ENCODE data around the gene PFDN4.

Gene PFDN4

DNA sequence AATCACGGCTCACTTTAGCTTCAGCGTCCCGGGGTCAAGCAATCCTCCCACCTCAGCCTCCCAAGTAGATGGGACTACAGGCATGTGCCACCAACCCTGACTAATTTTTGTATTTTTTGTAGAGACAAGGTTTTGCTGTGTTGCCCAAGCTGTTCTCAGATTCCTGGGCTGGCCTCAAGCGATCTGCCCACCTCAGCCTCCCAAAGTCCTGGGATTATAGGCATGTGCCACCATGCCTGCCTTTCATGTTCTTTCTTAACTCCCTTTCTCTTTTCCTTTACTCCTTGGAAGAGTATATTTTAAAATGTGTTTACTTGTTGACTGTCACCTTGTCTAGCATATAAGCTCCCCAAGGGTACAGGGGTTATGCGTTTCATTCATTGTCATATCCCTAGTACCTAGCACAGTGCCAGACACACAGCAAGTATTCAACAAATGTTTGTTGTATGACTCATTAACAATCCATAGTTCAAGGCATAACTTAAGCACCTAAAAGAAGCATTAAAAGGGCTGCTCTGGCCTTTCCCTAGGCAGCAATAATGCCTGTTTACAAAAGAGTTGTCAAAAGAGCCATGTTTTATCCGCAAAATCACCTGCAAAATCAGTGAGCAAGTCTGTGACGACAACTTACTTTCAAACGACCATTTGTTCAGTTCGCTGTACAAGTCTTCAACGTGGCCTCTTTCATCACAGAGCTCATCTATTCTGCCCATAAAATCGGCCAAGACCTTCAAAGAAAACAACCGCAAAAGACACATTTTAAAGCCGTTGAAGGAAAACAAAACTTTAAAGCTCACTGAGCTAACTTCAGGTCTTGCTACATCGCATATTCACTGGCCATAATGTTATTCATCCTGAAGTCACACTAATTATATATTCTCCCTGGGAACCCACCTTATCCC lies 38.7 kb upstream of the PFDN4 start:
- H3K79me1 ChIP-seq (ENCODE audit: low read length) = no peaks in the 10 kb centered on the region

GRCh38 chr20:54170026-54170471 lies 37.8 kb upstream of the PFDN4 start:
- no peak overlapping the region for H2BK12ac ChIP-seq (ENCODE audit: low read length)
- H3K9ac ChIP-seq (ENCODE audit: low read length) = no peak overlapping the region
- H2AFZ ChIP-seq (ENCODE audit: insufficient read depth, low read length, poor library complexity) = no peak overlapping the region
- no peak overlapping the region for H3K23ac ChIP-seq (ENCODE audit: low read length)
- no peak overlapping the region for H4K8ac ChIP-seq (ENCODE audit: low read depth, low read length)
- no peaks in the 10 kb centered on the region for H3K79me1 ChIP-seq (ENCODE audit: low read length)
- no peak overlapping the region for H3K27ac ChIP-seq (ENCODE audit: low read depth, low read length)
- WGBS (ENCODE audit: extremely low coverage, insufficient coverage, insufficient read length) = no CpG with 5 or more reads among the region's 4 CpGs
- H3K27me3 ChIP-seq (ENCODE audit: insufficient read depth, low read length) = peaks cover 33% of the 10 kb centered on the region
- H2AK5ac ChIP-seq (ENCODE audit: low read length) = no peak overlapping the region
- H3K4me1 ChIP-seq (ENCODE audit: control insufficient read depth in 1 of 2, insufficient read depth in 2 of 2, low read length in 2 of 2) = peaks cover 17 to 22% of the 10 kb centered on the region in 2 experiments
- no peak overlapping the region for H2BK5ac ChIP-seq (ENCODE audit: low read depth, low read length, poor library complexity)
- H3K14ac ChIP-seq (ENCODE audit: low read length) = no peak overlapping the region
- peaks cover 4% of the 10 kb centered on the region for H3K9me3 ChIP-seq (ENCODE audit: insufficient read depth, low read depth, low read length)
- H3K79me2 ChIP-seq (ENCODE audit: control insufficient read depth, insufficient read depth, low read length, poor library complexity) = no peaks in the 10 kb centered on the region
- H3K18ac ChIP-seq (ENCODE audit: low read length) = no peak overlapping the region
- no peak overlapping the region for H4K12ac ChIP-seq (ENCODE audit: low read depth, low read length)
- peaks cover 0 to under 1% of the 10 kb centered on the region in 2 experiments for H3K36me3 ChIP-seq (ENCODE audit: control insufficient read depth in 1 of 2, insufficient read depth in 2 of 2, low read length in 2 of 2)
- H2BK120ac ChIP-seq (ENCODE audit: insufficient read depth, low read length, poor library complexity) = no peak overlapping the region
- DNase-seq = no peak
- H4K91ac ChIP-seq (ENCODE audit: low read depth, low read length) = no peak overlapping the region
- no peak overlapping the region for H3K4me2 ChIP-seq (ENCODE audit: low read length)
- H3K4ac ChIP-seq (ENCODE audit: low read depth, low read length) = no peak overlapping the region
- no peak overlapping the region for H3K4me3 ChIP-seq (ENCODE audit: low read depth, low read length)

More for the DNA sequence above, 38.7 kb upstream of the PFDN4 start:
- no peak overlapping the region for H2BK120ac ChIP-seq (ENCODE audit: insufficient read depth, low read length, poor library complexity)
- H3K4ac ChIP-seq (ENCODE audit: low read depth, low read length) = no peak overlapping the region
- DNase-seq = peak; percentile 2 to 63
- H3K4me3 ChIP-seq (ENCODE audit: low read depth, low read length) = no peak overlapping the region
- no peak overlapping the region for H2AFZ ChIP-seq (ENCODE audit: insufficient read depth, low read length, poor library complexity)
- H3K4me1 ChIP-seq (ENCODE audit: control insufficient read depth in 1 of 2, insufficient read depth in 2 of 2, low read length in 2 of 2) = peaks cover 14 to 19% of the 10 kb centered on the region in 2 experiments
- no peak overlapping the region for H4K91ac ChIP-seq (ENCODE audit: low read depth, low read length)
- no peak overlapping the region for H4K12ac ChIP-seq (ENCODE audit: low read depth, low read length)
- H2AK5ac ChIP-seq (ENCODE audit: low read length) = no peak overlapping the region
- no peak overlapping the region for H3K18ac ChIP-seq (ENCODE audit: low read length)
- no peak overlapping the region for H2BK12ac ChIP-seq (ENCODE audit: low read length)
- no CpG with 5 or more reads among the region's 14 CpGs for WGBS (ENCODE audit: extremely low coverage, insufficient coverage, insufficient read length)
- peaks cover 4% of the 10 kb centered on the region for H3K9me3 ChIP-seq (ENCODE audit: insufficient read depth, low read depth, low read length)
- no peak overlapping the region for H3K9ac ChIP-seq (ENCODE audit: low read length)
- H3K14ac ChIP-seq (ENCODE audit: low read length) = no peak overlapping the region
- no peak overlapping the region for H3K23ac ChIP-seq (ENCODE audit: low read length)
- peaks cover 0 to 1% of the 10 kb centered on the region in 2 experiments for H3K36me3 ChIP-seq (ENCODE audit: control insufficient read depth in 1 of 2, insufficient read depth in 2 of 2, low read length in 2 of 2)
- no peak overlapping the region for H3K27ac ChIP-seq (ENCODE audit: low read depth, low read length)
- no peaks in the 10 kb centered on the region for H3K79me2 ChIP-seq (ENCODE audit: control insufficient read depth, insufficient read depth, low read length, poor library complexity)
- H4K8ac ChIP-seq (ENCODE audit: low read depth, low read length) = no peak overlapping the region
- peaks cover 27% of the 10 kb centered on the region for H3K27me3 ChIP-seq (ENCODE audit: insufficient read depth, low read length)
- H3K4me2 ChIP-seq (ENCODE audit: low read length) = no peak overlapping the region
- H2BK5ac ChIP-seq (ENCODE audit: low read depth, low read length, poor library complexity) = no peak overlapping the region

DNA sequence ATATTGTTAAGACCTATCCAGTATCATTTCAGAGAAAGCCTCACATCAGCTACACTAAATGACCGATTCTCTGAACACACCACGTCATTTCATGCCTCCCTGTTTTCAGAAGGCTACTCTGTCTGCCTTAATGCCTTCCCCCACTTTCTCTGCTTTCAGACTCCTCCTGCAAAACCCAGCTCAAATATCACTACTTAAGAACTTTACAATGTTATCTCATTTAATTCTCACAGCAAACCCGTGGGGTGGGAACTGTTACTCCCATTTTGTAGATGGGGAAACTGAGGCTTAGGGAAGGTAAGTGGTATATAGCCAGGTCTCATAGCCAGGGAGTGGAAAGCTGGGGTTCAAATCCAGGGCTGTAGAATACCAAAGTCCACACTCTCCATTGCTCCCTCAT lies 36.9 kb upstream of the PFDN4 start:
- H4K8ac ChIP-seq (ENCODE audit: low read depth, low read length) = no peak overlapping the region
- no peak overlapping the region for H3K4me2 ChIP-seq (ENCODE audit: low read length)
- H3K79me1 ChIP-seq (ENCODE audit: low read length) = no peaks in the 10 kb centered on the region
- no peak overlapping the region for H4K91ac ChIP-seq (ENCODE audit: low read depth, low read length)
- H3K9me3 ChIP-seq (ENCODE audit: insufficient read depth, low read depth, low read length) = peaks cover 4% of the 10 kb centered on the region
- H3K36me3 ChIP-seq (ENCODE audit: control insufficient read depth in 1 of 2, insufficient read depth in 2 of 2, low read length in 2 of 2) = no peaks in the 10 kb centered on the region
- H3K4me3 ChIP-seq (ENCODE audit: low read depth, low read length) = no peak overlapping the region
- H2BK5ac ChIP-seq (ENCODE audit: low read depth, low read length, poor library complexity) = no peak overlapping the region
- no peak overlapping the region for H3K18ac ChIP-seq (ENCODE audit: low read length)
- H2BK12ac ChIP-seq (ENCODE audit: low read length) = no peak overlapping the region
- H2AFZ ChIP-seq (ENCODE audit: insufficient read depth, low read length, poor library complexity) = no peak overlapping the region
- H3K23ac ChIP-seq (ENCODE audit: low read length) = no peak overlapping the region
- WGBS (ENCODE audit: extremely low coverage, insufficient coverage, insufficient read length) = no CpG with 5 or more reads among the region's 3 CpGs
- H3K27ac ChIP-seq (ENCODE audit: low read depth, low read length) = no peak overlapping the region
- no peak overlapping the region for H3K14ac ChIP-seq (ENCODE audit: low read length)
- H4K12ac ChIP-seq (ENCODE audit: low read depth, low read length) = no peak overlapping the region
- no peak for DNase-seq
- no peak overlapping the region for H2AK5ac ChIP-seq (ENCODE audit: low read length)
- no peaks in the 10 kb centered on the region for H3K79me2 ChIP-seq (ENCODE audit: control insufficient read depth, insufficient read depth, low read length, poor library complexity)
- H3K4ac ChIP-seq (ENCODE audit: low read depth, low read length) = no peak overlapping the region
- no peak overlapping the region for H3K9ac ChIP-seq (ENCODE audit: low read length)
- H2BK120ac ChIP-seq (ENCODE audit: insufficient read depth, low read length, poor library complexity) = no peak overlapping the region
- peaks cover 33% of the 10 kb centered on the region for H3K27me3 ChIP-seq (ENCODE audit: insufficient read depth, low read length)
- peaks cover 17 to 22% of the 10 kb centered on the region in 2 experiments for H3K4me1 ChIP-seq (ENCODE audit: control insufficient read depth in 1 of 2, insufficient read depth in 2 of 2, low read length in 2 of 2)

DNA sequence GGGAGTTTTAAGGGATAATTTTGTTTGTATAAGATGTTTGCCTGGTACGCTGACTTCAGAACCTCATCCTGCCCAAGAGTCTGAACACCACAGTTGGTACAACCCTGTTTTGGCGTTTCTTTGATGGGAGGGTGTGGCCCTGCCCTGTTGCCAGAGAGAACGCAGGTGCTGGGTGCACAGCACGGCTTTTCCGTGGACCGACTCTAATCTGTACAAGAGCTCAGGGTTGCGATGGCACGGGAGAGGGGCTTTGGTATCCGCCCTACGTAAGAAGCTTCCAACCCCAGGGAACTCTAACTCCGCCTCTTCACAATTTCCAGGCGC lies 35.4 kb upstream of the PFDN4 start:
- Histone ChIP-seq H2AK5ac (ENCODE audit: low read length) (no peak overlapping the region), H3K14ac (ENCODE audit: low read length) (no peak overlapping the region), H2BK5ac (ENCODE audit: low read depth, low read length, poor library complexity) (no peak overlapping the region), H3K27me3 (ENCODE audit: insufficient read depth, low read length) (peaks cover 33% of the 10 kb centered on the region), H3K27ac (ENCODE audit: low read depth, low read length) (no peak overlapping the region), H3K79me2 (ENCODE audit: control insufficient read depth, insufficient read depth, low read length, poor library complexity) (no peaks in the 10 kb centered on the region), H3K9me3 (ENCODE audit: insufficient read depth, low read depth, low read length) (peaks cover 4% of the 10 kb centered on the region), H4K91ac (ENCODE audit: low read depth, low read length) (no peak overlapping the region), H3K18ac (ENCODE audit: low read length) (no peak overlapping the region), H3K4ac (ENCODE audit: low read depth, low read length) (no peak overlapping the region), H4K12ac (ENCODE audit: low read depth, low read length) (no peak overlapping the region), H2AFZ (ENCODE audit: insufficient read depth, low read length, poor library complexity) (no peak overlapping the region), H2BK12ac (ENCODE audit: low read length) (no peak overlapping the region), H3K4me1 (ENCODE audit: control insufficient read depth in 1 of 2, insufficient read depth in 2 of 2, low read length in 2 of 2) (peaks cover 17 to 22% of the 10 kb centered on the region in 2 experiments), H3K4me3 (ENCODE audit: low read depth, low read length) (no peak overlapping the region), H2BK120ac (ENCODE audit: insufficient read depth, low read length, poor library complexity) (no peak overlapping the region), H3K36me3 (ENCODE audit: control insufficient read depth in 1 of 2, insufficient read depth in 2 of 2, low read length in 2 of 2) (no peaks in the 10 kb centered on the region), H3K4me2 (ENCODE audit: low read length) (peak overlapping the region; percentile 47), H4K8ac (ENCODE audit: low read depth, low read length) (no peak overlapping the region), H3K79me1 (ENCODE audit: low read length) (no peaks in the 10 kb centered on the region), H3K9ac (ENCODE audit: low read length) (no peak overlapping the region), H3K23ac (ENCODE audit: low read length) (no peak overlapping the region)
- DNase-seq = no peak
- WGBS (ENCODE audit: extremely low coverage, insufficient coverage, insufficient read length) = no CpG with 5 or more reads among the region's 12 CpGs

Data from trophoblast cell (in vitro differentiated cells and primary cell).